GM19395 (cell line): ENCODE data around the gene CD7.
"Not testable (repeated sequence)": the region's sequence is repeated elsewhere in the genome, so short reads cannot be mapped to it uniquely, and the experiment has no call there.

Experiments used
- ATAC-seq: cut with Tn5 transposase; IDR thresholded peaks from one replicate; pipeline ENCODE4 v1.9.1; 2021; ENCODE audit warnings: mild to moderate bottlenecking, moderate library complexity; ENCODE audit not compliant: unreplicated experiment

CD7 gene

DNA sequence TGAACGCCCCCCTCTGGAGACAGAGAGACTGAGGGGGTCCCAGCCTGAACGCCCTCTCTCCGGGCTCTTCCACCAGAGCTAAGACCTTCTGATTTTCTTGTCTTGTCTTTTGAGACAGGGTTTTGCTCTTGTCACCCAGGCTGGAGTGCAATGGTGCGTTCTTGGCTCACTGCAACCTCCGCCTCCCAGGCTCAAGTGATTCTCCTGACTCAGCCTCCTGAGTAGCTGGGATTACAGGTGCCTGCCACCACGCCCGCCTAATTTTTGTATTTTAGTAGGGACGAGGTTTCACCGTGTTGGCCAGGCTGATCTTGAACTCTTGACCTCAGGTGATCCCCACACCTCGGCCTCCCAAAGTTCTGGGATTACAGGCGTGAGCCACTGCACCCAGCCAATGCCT lies 30.6 kb upstream of the CD7 start:
- not testable (repeated sequence) for ATAC-seq

GRCh38 chr17:82346342-82347300 lies 29.2 kb upstream of the CD7 start:
- ATAC-seq = no peak

DNA sequence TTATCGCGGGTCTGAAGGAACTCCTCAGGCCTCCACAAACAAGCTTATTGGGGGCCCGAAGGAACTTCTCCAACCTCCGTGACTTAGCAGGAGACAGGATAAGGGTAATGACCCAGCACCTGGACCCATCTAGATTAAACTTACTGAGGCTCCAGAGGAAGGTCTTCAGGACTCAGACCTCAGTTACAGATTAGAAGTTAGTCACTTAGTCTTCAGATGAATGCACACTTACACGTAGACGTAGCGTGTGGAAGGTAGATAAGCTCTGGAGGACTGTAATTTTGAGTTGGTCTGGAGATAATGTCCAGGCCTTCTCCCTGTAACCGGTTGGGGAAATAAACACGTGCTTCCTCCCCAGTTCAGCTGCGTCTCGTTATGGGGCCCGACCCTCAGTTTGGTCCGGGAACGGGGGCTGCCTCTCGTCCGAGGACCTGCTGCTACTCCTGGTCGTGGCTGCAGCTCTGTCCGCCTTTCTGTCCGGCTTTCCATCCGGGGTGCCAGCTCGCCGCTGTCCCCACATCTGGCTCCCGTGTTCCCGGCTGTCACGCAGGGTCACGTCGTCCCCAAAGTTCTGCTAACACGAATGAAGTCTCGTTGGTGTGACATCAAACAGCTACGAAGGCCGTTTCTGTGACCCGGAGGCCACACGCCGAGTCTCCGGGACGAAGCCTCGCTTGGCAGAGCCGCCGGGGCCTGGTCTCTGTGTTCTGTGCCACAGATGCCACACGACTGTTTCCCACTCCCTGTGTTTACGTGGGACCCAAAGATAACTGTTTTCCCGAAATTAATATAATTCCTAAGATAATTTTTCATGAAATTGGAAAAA lies 28.0 kb upstream of the CD7 start:
- no peak for ATAC-seq

- ATAC-seq = no peak
Measured at GRCh38 chr17:82344175-82344907, 26.9 kb upstream of the CD7 start.

DNA sequence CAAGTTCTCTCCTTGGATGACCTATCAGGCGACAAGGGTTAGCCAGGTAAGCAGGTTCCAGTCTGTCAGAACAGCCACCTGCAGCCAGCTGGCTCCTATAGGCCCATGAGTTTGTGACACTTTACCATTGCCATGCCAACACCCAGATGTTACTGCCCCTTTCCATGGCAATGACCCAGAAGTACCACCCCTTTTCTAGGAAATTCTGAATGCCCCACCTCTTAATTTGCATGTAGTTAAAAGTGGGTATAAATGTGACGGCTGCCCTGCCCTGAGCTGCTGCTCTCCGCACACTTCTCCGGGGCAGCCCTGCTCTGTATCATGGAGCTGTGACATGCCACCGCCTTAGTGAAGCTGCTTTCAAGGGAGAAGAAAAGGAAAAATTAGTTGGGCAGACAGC lies 26.2 kb upstream of the CD7 start:
- no peak for ATAC-seq

DNA sequence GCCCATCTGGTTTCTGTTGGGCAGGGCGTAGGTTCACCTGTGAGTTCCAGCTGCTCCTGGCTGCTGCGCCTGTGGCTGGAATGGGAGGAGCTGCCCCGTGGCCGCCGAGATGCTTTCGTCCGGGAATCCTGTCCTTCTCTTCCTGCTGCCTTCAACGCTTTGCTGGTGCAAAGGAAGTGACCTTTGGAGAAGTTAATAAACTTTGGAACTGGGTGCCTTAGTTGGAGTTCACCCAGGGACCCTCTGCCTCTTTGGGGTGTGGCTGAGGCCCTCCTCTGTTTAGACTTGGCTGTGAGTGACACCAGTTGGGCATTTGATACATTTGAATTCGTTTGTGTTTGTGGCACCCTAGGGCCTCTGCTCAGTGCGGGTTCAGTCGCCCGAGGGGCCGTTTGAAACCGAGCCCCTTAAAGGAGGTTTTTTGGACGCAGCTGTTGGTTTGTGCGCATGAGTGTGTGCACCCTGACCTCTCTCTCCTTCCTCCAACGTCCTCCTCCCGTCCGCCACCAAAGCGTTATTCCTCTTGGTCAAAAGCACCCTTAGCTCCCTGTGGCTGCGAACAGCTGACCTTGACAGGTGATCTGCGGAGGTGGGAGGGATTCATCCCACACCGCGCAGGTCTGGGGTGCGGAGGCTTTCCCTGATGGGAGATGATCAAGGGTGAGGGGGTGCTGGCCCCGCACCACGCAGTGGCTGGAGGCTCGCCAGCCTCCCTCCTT lies 25.1 kb upstream of the CD7 start:
- no peak for ATAC-seq

GRCh38 chr17:82339634-82340580 lies 22.5 kb upstream of the CD7 start:
- no peak for ATAC-seq

DNA sequence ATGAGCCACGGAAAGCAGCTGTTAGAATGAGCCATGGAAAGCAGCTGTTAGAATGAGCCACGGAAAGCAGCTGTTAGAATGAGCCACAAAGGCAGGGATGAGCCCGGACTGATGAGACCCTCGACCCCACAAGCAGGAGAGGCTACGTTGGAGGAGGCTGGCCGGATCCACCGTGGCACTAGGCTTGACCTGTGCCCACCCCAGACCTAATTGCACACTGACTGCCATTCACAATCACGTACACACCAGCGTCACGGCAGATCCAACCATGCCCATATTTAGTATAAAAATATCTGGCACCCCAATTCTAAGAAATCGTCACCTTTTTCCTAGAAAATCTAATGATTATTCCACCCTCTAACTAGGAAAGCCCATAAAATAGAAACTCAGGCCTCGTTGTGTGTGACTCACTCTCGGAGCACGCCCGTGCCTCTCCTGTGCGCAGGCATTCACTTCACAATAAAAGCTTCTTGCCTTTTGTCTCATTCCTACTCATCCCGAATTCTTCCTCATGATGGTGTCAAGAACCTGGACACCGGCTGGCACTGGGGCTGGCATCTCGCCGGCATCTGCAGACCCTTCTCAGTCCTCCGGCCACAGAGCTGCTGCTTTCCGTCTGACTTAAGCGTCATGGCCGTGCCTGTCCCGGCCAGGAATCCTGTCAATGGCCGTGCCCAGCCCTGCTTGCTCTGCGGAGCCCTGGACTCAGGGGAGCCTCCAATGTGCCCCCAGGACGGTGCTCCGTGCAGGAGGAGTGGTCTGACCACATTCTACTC lies 21.6 kb upstream of the CD7 start:
- ATAC-seq = no peak

DNA sequence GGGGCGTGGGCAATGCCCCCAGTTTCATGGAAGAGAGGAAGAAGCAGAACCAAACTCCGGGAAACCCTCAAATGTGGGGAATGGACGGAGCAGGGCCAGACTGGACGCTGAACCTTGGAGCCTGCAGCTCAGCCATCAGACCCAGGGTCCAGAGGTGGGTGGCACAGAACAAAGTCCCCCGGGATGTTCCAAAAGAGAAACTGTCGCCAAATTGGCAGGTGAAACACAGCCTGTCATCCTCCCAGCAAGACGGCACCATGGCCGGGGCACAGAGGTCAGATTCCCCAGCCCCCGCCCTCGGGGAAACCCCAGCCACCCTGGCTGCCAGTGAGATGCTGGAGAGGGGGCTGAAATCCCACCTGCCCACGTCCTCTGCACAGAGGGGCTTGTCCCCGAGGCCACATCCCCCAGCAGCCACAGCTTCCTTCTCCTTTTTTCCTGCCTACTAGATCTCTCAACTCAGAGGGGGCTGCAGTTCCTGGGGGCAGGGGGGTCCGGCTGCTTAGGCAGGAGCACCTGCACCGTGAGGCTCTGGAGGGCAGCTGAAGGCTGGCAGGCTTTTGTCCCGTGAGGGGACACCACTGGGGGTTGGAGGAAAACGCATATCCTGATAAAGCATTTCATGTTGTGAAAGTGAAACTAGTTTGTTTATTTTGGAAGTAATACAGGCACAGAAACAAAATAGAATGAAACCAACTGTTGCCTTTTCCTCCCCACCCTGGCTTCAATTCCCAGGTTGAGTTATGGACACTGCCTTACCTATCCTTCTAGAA lies 17.4 kb upstream of the CD7 start:
- no peak for ATAC-seq

DNA sequence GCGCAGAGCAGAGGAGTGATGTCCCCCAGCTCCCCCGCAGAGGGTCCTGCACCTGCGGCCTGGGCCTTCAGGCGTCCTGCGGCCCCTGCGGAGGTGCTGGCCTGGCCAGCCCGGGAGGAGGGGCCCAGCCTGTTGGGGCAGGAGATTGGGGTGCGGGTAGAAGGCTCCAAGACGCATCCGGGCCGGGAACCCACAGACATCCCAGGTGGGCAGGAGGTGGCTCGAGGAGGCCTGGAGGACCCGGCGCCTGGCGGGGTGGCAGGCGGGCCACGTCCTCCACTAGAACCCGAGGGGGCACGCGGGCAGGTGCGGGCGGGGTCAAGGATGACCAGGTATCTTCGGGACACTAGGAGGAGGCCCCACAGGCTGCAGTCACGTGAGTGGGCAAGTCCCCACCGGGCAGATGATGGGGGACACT lies 16.8 kb upstream of the CD7 start:
- ATAC-seq = no peak

- ATAC-seq = no peak
Measured at GRCh38 chr17:82333279-82334171, 16.1 kb upstream of the CD7 start, which contains the start of gene SECTM1. Gene SECTM1 (minus strand): TSS chr17:82333766. CDS start chr17:82327240, 6,526 bp downstream.

DNA sequence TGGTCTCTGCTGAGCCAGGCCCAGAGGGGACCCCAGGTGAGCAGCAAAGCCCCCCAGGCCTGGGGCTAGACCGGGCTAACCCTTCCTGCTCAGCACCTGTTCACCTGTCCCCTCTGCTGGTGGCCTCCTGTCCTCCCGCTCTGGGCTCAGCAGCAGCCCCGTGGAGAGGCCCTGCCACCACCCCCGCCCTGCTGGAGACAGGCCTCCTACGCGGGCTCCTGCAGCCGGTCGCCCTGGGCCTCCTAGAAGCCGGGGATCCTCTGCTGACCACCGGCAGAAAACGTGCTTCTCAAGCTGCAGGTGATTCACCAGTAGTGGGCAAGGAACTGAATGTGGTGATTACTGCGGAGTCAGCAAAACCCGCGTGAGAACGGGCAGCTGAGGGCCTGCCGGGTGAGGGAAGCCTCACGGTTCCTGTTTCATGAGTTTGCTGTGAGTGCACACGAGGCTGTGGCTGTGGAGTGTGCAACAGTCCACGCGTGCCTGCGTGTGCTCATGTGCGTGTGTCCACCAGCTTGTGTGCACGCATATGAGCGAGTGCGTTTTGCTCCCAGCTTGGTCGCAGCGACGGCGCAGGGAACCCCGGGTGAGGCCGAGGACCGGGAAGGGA lies 15.4 kb upstream of the CD7 start:
- ATAC-seq = no peak

DNA sequence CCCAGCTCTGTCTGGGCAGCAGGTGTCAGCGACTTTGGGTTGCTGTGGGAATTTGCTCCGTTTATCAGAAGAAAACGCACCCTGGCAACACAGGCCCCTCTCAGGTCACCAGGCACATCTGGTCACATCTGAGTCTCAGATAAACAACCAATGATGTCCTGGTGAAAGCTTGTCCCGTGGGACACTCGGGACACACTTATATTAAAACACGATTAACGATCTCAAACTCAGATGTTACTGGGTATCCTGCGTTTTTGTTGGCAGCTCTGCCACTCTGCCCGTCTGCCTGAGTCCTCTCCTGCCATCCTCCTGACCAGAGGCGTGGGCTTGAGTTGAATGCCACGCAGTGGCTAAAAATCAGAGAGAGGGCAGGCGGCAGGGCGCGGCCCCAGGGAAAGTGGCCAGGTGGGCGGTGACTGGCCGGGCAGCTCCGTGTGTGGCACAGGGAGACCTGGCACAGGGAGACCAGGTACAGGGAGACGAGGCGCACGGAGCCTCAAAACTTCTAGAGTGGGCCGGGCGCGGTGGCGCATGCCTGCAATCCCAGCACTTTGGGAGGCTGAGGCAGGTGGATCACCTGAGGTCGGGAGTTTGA lies 14.0 kb upstream of the CD7 start:
- no peak for ATAC-seq

DNA sequence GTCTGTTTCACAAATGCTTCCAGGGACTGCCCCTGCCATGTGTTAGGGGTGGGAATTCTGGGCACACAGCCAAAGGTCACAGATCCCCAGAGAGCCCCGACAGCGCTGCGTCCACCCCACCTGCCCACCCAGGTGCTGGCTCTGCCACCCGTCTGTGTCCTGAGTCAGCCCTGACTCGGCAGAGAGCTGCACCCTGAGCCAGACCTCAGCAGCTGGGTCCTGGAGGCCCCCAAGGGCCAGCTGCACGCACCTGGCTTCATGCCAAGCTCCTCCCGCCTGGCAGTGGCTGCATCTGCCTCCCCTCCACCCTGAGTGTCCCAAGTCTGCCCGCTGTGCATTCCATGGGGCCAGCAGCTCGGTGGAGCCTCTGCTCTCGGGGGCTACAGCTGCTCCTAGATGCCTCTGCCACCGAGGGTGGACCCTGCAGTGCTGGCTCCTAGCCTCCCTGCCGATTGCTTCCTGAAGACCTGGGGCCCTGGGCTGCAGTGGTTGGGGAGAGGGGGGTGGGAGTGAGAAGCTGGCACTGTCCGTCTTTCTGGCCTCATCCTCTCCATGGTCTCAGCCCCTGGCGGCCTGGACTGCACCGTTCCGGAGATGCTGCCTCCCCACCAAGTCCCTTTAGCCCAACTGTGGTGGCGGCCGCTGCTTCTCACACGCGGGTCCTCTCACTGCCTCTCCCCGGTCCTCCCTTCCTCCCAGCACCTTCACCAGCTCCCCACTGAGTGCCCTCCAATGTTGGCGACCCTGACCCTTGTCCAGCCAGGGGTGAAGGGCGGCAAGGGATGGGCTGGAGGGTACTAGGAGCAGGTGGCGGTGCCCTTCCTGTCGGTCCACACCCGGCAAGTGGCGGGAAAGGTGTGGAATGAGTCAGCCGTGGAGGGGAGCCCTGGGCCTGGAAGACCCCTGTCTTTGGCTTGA lies 13.2 kb upstream of the CD7 start:
- no peak for ATAC-seq
